Suprapubic skin (tissue), 4 donors: ENCODE measurements around the gene PITX1. TPM values are rescaled to one million over a fixed set of nuclear protein-coding genes. Genes with fewer than 3 reads are reported as not detected.

ENCODE experiments used
- DNase-seq, 2 donors: peaks; one replicate each; pipeline ENCODE4 v3.0.0-alpha.2; 2019; ENCODE audit warnings: low spot score in 2 of 2
- H3K27ac ChIP-seq: fragments of 200-600 bp; sonication (generic); one replicate; pipeline ENCODE4 v1.5.1; 2019
- H3K27me3 ChIP-seq: fragments of 200-600 bp; sonication (generic); one replicate; pipeline ENCODE4 v1.5.1; 2019
- H3K36me3 ChIP-seq: fragments of 200-600 bp; sonication (generic); one replicate; pipeline ENCODE4 v1.5.1; 2019
- H3K4me1 ChIP-seq: fragments of 200-600 bp; sonication (generic); one replicate; pipeline ENCODE4 v1.5.1; 2019
- H3K4me3 ChIP-seq: fragments of 200-600 bp; sonication (generic); one replicate; pipeline ENCODE4 v1.5.1; 2019; ENCODE audit warnings: mild to moderate bottlenecking
- H3K9me3 ChIP-seq: fragments of 200-600 bp; sonication (generic); one replicate; pipeline ENCODE4 v1.5.1; 2019
- EP300 ChIP-seq: sonication (generic); formaldehyde crosslinking; IDR thresholded peaks from one replicate; pipeline ENCODE4 v1.6.1; 2017; ENCODE audit warnings: antibody characterized with exemption
- POLR2A ChIP-seq, 2 donors: fragments of 450-650 bp; IDR thresholded peaks; one replicate each; pipeline ENCODE4 v1.6.1; 2017; ENCODE audit warnings: antibody characterized with exemption in 2 of 2, mild to moderate bottlenecking in 2 of 2, moderate library complexity in 2 of 2
- POLR2AphosphoS5 ChIP-seq, 3 donors: sonication (generic); formaldehyde crosslinking; IDR thresholded peaks; one replicate each; pipeline ENCODE4 v1.6.1; 2017; ENCODE audit warnings: antibody characterized with exemption in 3 of 3
- WGBS: methylation state at CpG from one replicate; pipeline ENCODE4 v1.1.5; 2018; 5-methylcytosine and 5-hydroxymethylcytosine counted together
- total RNA-seq, 4 donors: library from RNA; depleted of rRNA; stranded (reverse); fragments of >200 nt; gene quantifications; one replicate each; pipeline ENCODE4 v1.1.0, GENCODE V29; 2016
- TF ChIP-seq, protein P1 (sequence below), 2 donors: fragments of 200-600 bp in 1 of 2; fragments of 450-650 bp in 1 of 2; sonication (generic) in 1 of 2; IDR thresholded peaks; one replicate each; pipeline ENCODE4 v1.5.1; 2016 to 2019; ENCODE audit warnings: antibody characterized with exemption in 2 of 2, mild to moderate bottlenecking in 1 of 2, moderate library complexity in 1 of 2

The PITX1 gene
- total RNA-seq, 4 donors from 2014 or later = 0.64 to 2.4 (median 1.4) TPM

- Histone ChIP-seq H3K4me1 (no peaks in the 10 kb centered on the region), H3K9me3 (no peaks in the 10 kb centered on the region), H3K27ac (no peak overlapping the region), H3K27me3 (no peaks in the 10 kb centered on the region), H3K36me3 (no peaks in the 10 kb centered on the region), H3K4me3 (no peak overlapping the region)
- TF ChIP-seq POLR2A (IDR thresholded peaks at IDR 0.05) (no peak), POLR2AphosphoS5 (IDR thresholded peaks at IDR 0.05) (no peak), EP300 (no peak)
- TF ChIP-seq, protein P1, sequence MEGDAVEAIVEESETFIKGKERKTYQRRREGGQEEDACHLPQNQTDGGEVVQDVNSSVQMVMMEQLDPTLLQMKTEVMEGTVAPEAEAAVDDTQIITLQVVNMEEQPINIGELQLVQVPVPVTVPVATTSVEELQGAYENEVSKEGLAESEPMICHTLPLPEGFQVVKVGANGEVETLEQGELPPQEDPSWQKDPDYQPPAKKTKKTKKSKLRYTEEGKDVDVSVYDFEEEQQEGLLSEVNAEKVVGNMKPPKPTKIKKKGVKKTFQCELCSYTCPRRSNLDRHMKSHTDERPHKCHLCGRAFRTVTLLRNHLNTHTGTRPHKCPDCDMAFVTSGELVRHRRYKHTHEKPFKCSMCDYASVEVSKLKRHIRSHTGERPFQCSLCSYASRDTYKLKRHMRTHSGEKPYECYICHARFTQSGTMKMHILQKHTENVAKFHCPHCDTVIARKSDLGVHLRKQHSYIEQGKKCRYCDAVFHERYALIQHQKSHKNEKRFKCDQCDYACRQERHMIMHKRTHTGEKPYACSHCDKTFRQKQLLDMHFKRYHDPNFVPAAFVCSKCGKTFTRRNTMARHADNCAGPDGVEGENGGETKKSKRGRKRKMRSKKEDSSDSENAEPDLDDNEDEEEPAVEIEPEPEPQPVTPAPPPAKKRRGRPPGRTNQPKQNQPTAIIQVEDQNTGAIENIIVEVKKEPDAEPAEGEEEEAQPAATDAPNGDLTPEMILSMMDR (IDR thresholded peaks at IDR 0.05) = no peak
- DNase-seq = no peak
- 67% methylated on average over 3 of the region's 3 CpGs for WGBS
Observed at GRCh38 chr5:134989266-134989830, 44.7 kb downstream of the PITX1 start.

DNA sequence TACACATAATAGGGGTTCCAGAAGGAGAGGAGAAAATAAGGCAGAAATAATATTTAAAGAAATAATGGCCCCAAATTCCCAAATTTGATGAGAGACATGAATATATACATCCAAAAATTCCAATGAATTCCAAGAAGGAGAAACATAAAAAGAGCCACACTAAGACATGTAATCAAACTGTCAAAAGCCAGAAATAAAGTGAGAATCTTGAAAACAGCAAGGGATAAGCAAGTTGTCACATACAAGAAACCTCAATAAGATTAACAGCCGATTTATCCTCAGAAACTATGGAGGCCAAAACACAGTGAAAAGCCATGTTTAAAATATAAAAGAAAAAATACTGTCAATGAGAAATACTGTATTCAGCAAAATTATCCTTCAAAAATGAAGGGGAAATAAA, 51.8 kb downstream of the PITX1 start:
- Histone ChIP-seq H3K27ac (no peak overlapping the region), H3K27me3 (no peaks in the 10 kb centered on the region), H3K4me1 (no peaks in the 10 kb centered on the region), H3K4me3 (no peak overlapping the region), H3K9me3 (peaks cover 39% of the 10 kb centered on the region), H3K36me3 (no peaks in the 10 kb centered on the region)
- no peak for TF ChIP-seq EP300
- TF ChIP-seq POLR2AphosphoS5 (IDR thresholded peaks at IDR 0.05) = no peak
- TF ChIP-seq, protein P1 (IDR thresholded peaks at IDR 0.05) = no peak
- TF ChIP-seq POLR2A (IDR thresholded peaks at IDR 0.05) = no peak
- no peak for DNase-seq
- WGBS = 97% methylated on average over 1 of the region's 1 CpG

GRCh38 chr5:134979416-134979815, 54.6 kb downstream of the PITX1 start:
- Histone ChIP-seq H3K4me3 (no peak overlapping the region), H3K27ac (no peak overlapping the region), H3K36me3 (no peaks in the 10 kb centered on the region), H3K4me1 (no peaks in the 10 kb centered on the region), H3K9me3 (peaks cover 39% of the 10 kb centered on the region), H3K27me3 (no peaks in the 10 kb centered on the region)
- no peak for DNase-seq
- TF ChIP-seq, protein P1 (IDR thresholded peaks at IDR 0.05) = no peak
- no peak for TF ChIP-seq EP300
- TF ChIP-seq POLR2A (IDR thresholded peaks at IDR 0.05) = no peak
- no peak for TF ChIP-seq POLR2AphosphoS5 (IDR thresholded peaks at IDR 0.05)
- WGBS = 67% methylated on average over 3 of the region's 3 CpGs

Other genes with a start within 250 kb of the PITX1 start
- 10 to 100 TPM; 32.2 to 47.3 (median 38.0) TPM for gene C5orf24, start 188.3 kb downstream of the PITX1 start, total RNA-seq
- 10 to 100 TPM; 31.9 to 74.4 (median 37.8) TPM for gene TXNDC15, start 159.9 kb downstream of the PITX1 start, total RNA-seq
- 10 to 100 TPM in 1 of 4 donors, 1 to 10 TPM in 3; 8.2 to 13.4 (median 9.1) TPM for gene PCBD2, start 129.1 kb downstream of the PITX1 start, total RNA-seq
- gene CATSPER3, start 66.3 kb downstream of the PITX1 start, total RNA-seq = under 1 TPM in 1 of 4 donors, not detected in 3; 0.34 TPM